Measurements from ENCODE around the gene EFNA5.
A peak's percentile ranks its signal among the peaks of the same experiment; 100 is the strongest.
"Not testable (repeated sequence)": the region's sequence is repeated elsewhere in the genome, so short reads cannot be mapped to it uniquely, and the experiment has no call there.

EFNA5 gene

DNA sequence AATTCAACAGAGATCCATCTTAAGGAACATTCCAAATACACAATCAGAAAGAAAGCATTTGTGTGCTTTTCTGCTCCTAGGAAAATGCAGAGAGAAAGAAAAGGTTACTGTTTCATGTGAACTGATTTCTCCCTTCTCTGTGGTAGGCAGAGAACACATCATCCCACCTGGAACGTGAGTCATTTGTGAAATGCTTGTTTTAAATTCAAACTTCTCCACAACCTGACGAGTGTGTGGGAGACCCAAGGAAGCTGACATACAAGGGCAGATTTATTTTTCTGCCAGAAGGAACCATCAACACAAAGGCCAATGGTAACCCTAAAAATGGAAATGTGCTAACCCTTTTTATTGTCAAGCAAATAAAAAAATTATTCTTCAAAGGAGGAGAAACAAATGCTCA lies 156.4 kb downstream of the EFNA5 start:
- DNase-seq, result no peak

DNA sequence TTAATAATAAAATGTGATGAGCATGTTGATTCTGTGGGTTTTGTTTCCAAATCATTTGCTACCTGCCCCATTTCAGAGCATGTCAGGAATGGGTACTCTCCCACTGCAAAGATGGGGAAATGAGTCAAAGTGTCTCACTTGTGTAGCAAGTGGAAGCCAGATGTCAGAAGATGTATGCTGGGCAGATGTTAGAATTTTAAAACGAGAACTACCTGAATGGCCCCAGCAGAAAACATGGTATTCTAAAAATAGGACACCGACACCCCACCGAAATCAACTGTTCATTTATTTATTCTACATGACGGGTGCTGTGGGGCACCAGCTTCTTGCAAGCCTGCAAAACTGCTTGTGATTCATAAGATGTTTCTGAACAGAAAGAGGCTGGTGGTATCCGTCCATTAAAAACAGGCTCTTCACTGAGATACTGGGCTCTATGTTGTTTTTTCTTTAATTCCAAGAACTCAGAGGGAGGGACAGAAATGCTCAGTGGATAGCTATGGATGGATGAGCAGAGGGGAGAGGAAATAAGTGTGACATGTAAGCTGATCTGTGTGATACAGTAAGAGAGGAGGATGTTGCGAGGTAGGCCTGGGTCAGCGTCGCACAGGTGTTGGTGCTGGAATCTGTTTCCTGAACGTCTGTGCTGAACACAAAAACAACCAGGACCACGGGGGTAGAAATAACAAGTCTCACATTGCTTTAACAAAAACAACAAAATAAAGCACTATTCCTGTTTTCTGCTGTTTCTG lies 157.2 kb downstream of the EFNA5 start:
- DNase-seq, result no peak

DNA sequence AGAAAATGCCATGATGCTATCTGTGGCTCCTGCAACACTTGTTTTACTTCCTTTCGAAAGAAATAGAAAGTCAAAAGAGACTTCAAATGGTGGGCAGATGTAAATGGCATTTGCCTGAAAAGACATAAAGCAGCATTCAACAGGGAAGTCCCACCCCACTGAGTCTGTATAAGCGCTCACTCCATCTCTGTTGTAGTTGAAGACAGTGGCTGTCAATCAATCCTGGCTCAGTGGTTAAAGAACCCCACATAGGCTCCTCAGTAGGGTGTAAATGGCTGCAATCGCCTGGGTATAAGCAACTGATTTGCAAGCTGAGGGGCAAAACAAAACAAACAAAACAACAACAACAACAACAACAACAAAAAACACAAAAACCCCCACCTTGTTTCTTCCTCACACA lies 158.7 kb downstream of the EFNA5 start:
- no peak for DNase-seq

DNA sequence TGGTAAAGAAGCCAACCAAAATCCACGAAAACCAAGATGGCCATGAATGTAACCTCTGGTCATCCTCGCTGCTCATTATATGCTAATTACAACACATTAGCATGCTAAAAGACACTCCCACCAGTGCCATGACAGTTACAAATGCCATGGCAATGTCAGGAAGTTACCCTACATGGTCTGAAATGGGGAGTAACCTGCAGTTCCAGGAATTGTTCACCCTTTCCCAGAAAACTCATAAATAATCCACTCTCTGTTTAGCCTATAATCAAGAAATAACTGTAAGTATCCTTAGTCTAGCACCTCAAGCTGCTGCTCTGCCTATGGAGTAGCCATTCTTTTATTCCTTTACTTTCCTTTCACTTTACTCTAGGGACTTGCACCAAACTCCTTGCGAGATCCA lies 160.6 kb downstream of the EFNA5 start:
- DNase-seq, result no peak

DNA sequence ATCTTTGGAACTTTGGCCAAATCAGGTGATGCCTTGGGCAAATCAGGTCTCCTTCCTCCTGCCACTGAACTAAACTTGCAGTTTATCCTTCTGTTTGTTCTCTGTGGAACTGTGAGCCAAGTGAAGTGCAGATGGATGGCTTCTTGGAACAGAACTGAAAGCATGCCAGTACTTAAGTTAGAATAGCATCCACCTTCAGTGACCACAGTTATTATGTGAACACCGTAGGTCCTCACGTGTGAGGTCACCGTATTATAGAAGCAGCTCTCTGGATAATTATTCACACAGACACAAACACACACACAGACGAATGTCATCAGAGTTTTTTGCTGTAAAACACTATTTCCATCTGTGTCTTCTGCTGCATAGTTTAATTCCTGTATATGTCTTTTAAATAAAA lies 162.6 kb downstream of the EFNA5 start:
- DNase-seq, result no peak

DNA sequence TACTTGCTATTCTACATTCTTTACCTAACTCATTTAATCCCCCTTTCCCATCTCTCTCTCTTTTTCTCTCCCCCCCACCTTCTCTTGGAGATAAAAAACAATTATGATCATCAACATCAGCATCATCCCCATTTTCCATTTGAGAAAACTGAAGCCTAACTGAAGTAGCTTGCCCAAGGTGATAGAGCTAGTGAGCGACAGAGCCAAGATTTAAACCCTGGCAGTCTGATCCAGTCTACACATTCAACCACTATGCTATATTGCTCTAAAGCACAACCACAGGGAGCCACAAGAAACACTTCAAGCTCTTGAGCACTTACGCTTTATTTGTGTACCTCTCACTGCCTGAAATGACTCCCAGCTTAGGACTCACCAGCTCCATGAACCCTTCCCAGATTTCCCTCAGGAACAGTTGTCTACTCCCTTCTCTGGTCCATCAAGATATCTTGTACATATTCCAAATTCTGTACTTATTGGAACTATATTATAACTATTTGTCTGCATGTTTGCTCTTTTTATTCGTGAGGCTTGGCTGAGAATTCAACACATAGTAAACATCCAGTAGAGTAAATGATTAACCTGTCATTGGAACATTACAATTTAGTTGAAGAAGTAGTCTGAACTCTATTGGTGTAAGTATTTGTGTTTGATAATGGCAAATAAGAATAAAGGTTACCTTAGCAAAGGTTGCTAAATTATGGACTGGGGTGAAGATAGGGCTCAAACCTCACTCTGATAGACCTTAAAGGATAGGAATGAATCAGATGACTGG lies 164.8 kb downstream of the EFNA5 start:
- DNase-seq, result no peak

DNA sequence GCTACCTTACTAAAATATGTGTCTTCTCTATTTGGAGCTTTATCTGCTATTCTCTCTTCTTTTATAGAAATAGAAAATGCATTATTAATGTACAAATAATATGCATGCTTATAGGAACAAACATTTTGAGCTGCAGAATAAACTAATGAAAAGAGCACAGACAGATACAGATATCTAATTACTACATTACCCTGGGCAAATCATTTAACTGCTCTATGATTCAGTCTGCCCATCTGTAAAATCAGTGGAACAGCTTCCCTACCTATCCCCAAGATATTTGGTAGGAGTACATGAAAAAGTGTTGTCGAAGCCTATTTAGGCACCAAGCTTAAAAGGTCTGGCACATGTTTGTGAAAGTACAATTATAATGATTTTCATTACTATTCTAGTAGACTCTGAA lies 166.3 kb downstream of the EFNA5 start:
- DNase-seq, result no peak

DNA sequence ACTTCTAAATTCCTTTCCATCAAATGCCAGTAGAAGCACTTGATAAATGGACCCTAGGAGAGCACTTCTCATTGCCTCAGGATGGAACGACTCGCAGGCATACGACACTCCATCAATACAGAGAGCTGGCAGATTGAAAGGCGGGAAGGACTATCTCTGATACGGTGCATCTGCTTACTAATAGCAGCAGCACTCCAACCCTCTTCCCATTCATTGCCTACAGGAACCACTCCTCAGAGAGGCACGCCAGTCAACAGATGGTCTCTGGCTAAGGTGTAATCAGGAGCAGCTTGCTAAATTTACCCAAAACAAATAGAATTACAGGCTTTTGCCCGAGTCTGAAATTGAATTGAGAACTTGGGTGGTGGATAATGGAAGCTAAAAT lies 168.1 kb downstream of the EFNA5 start:
- DNase-seq, result no peak

DNA sequence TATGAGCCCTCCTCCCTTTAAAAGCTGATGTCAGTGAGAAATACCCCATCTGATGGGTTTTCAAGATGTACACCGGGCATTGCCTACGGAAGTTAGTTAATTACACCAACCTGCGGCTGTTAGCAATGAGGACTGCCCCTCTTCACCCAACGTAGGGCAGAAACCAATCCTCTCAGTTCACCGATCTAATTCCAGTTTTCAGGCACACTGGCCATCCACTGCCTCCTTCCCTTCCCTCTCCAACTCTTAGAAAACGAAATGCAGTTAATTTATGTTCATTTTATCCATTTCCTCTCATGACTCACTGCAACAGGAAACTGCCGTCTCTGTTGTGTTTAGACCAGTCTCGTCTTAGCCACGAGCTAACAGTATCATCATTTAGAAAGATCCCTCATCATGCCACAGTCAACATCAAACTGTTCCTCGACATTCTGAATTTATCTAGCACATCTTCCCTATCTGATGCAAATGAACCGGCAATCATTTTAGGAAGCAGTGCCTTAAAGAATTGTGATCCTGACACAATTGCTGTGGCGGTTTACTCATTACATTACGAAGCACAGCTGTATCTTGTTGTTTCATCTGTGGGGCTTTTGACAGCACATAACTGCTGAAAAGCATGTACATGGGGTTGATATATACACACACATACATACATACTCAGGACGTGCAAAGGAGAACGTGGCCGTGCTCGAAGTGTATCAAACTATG lies 168.6 kb downstream of the EFNA5 start:
- DNase-seq, result no peak

DNA sequence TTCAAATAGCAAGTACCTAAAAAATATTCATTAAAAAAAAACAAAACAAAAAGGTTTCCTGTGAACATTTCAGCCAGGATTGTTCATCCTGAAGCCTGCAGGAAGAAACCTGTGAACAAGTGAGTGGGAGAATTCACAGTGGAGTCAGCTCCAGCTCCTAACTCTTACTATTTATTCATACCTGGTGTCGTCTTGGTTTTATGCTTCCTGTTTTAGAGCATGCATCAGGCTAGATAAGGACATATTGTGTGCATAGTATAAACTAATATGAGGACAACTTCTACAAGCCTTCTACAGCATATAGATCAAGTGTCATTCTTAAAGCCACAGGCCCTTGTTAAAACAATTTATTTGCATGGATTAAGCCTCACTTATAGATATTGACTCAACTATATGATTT lies 169.9 kb downstream of the EFNA5 start:
- DNase-seq, result no peak

DNA sequence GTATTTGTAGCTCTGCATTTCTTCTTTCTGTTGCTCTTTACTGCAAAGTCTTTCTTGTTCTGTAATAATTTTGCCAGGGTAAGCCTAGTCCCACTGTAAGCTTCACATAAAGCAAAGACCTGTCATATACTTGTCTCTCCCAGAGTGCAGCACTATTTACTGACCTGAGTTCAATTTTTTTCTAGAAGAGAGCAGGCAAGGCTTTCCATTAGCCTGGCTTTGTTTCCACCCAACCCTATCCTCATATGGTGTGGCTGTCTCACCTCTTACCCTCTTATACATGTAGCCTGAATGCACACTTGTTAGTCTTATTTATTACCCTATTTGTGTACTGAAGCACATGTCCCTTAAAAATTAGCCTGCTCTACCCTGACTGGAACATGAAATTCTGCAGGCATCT lies 170.4 kb downstream of the EFNA5 start:
- DNase-seq, result no peak

DNA sequence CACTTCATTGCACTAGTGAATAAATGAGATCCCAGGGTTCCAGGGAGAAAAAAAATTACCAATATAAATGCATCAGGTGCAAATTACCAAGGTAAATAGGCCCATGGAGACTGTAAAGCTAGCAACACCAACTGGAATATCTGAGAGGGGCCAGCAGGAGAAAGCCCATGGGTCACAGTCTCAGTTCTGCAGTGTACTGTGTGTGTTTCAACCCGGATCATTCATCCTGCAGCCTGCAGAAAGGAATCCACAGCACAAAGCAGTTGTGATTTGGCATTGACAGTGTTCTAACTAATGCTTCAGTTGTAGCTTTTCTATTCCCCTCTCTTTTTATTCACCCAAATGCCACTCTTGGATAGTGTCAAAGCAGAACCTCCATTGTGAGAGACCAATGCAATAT lies 171.0 kb downstream of the EFNA5 start:
- DNase-seq, result no peak

DNA sequence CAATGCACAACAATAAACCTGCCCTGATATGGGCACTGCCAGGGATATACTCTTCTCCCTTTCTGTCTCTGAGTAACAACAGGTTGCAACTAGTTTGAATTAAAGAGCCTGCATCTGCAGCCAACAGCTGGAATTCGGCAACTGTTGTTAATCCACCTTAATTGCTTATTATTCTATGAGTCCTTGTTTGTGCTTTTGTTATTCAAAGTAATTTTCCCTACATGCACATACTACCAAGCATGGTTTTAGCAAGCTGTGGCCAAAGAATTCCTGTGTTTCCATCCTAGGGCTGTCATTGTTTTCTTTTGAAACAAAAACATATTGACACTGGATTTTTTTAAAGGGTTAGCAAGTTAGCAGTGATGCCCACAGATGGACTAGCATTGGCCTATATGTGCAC lies 171.5 kb downstream of the EFNA5 start:
- DNase-seq, result no peak

DNA sequence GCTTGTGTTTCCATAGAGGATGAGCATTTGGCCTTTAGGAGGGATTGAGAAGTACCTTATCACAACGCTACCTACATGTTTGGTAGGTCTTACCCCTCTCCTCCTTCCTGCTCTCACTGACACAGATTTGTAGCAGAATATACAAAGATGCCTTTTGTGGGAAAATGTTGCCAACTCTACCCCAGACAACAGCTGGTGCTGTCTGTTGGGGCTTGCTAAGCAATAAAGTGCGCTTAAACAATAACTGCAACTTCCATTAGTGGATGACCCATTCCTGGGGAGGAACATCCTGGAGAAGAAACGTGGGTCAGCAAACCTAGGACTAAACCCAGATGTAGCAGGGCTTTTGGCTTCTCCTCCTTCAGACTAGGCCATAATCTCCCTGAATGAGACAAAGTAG lies 174.3 kb downstream of the EFNA5 start:
- no peak for DNase-seq

DNA sequence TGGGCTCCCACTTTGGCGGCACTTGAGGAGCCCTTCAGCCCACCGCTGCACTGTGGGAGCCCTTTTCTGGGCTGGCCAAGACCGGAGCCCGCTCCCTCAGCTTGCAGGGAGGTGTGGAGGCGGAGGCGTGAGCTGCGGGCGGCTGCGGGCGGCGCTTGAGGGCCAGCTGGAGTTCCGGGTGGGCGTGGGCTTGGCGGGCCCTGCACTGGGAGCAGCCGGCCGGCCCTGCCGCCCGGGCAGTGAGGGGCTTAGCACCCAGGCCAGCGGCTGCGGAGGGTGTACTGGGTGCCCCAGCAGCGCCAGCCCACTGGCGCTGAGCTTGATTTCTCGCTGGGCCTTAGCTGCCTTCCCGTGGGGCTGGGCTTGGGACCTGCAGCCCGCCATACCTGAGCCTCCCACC lies 176.6 kb downstream of the EFNA5 start:
- not testable (repeated sequence) for DNase-seq

DNA sequence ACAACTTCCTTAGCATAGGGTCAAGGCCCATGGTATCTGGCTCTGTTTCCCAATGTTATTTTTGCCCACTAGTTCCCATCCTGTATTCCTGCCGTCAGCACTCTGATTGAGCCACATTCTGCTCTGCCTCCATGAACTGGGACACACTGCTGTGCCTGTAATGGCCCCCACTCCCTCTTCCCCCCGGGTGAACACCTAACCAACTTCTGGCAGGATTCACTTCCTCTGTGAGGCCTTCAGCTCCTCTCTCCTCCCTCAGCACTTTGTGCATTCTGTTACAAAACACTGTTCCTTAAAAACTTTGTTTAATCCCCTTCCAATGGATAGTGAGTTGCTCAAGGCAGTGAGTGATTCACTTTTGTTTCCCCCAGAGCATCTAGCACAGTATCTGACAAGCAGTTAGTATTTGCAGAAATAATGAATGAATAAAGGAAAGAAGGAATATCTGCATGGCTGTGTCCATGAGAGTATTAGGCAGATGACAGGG lies 183.6 kb downstream of the EFNA5 start:
- DNase-seq, result peak; percentile 70

DNA sequence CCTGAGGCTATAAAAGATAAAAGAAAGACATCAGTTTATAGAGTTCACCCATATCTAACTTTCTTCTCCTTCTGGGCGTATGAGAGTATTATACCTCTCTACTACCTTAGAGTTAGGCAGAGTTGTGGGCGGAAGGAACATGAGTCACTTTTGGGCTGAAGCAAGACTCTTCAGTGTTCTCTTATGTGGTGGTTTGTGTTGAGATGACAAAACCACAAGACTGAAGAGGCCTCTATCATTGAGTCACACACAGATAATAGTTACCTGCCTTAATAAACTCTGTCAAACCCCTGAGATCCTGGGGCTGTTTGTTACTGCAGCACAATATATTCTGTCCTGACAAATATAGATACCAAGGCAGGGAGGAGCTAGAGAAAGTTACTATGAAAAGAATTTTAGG lies 184.2 kb downstream of the EFNA5 start:
- DNase-seq, result peak; percentile 98

DNA sequence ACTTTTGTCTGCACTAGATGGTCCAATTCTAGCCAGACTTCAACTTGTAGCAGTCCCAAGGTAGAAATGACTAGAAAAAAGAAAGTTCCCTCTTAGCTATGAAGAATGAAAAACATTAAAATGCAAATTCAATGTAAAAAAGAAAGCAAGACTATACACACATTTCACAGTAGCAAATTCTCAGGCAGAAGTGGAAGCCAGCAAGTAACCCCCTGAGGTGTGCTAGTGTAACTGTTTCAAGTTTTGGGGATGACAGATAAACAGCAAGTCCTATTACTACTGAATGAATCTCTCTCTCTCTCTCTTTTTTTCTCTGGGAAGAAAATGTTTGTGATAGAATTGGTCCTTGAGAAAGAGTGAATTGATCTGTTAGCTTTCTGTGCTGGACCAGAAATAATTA lies 185.6 kb downstream of the EFNA5 start:
- no peak for DNase-seq

DNA sequence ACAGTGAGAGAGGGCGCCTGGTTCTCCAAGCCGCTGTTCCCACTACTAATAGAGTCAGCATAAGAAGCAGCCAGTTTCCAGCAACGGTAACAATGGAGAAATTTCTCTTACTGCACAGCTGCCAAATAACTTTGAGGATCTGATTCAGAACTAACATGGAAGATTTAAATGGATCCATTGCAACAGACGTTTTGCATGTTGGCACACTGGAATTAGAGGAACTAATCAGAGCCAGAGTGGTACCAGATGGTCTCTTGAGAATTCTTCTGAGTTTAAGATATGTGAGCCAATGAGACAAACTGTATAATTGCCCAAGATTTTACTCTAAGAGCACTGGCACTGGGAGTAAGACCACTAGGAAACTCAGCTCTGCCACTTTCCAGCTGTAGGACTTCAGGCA lies 186.5 kb downstream of the EFNA5 start:
- no peak for DNase-seq

DNA sequence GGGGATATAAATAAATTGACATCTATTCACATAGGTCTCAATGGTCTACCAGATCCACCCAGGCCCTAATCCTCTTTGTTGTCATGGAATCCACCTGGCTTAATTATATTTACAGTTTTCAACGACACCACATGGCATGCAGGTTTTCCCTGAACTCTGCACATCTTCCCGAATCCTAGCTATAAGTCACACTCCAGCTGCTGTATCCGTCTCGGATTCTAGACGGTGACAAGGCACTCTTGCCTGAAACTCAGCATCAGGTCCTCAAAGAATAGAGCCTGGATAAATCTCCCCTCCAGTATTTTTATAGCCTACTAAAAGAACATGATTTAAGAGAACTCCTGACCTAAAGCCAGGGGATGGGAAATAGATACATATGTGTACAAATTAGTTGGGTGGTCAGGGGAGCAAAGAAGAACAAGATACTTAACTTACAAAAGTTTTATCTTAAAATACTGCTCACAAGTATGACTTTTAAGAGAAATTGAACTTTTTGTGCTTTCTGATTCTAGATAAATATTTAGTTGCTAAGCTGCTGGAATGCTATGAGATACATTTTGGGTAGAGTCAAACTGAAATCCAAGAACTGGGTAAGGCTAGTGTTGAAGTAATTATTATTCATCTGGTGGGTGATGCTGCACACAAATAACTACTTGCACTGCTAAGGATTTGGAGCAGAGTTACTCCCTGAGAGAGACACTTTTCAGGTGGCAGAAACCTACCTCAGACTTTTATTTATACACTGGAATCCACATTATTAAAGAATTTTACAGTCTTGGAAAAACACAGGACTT lies 187.3 kb downstream of the EFNA5 start:
- DNase-seq, result no peak

DNA sequence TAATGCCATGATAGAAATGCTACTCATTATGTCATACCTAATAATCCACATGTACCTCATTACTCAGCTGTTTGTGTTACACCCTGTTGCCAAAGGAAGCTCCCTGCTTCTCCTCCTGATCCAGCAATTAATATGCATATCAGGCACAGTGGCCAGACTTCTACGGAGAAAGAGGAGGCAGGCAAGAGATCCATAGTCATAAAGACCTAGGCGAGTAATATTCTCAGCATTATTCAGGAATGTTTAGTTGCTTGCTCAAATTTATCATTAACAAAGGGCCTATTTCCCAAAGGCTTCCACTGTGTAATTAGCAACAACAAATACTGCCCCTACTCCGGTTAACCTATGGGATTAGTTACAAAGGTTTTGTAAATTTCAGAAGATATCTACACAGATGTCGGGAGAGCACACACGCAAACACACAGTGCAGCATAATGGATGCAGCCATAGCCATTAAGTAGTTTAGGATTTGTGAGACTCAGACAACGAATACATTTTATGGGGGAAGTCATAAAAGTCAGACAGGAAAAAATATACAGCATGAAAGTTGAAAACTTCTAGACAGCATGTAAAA lies 192.6 kb downstream of the EFNA5 start:
- DNase-seq, result no peak

DNA sequence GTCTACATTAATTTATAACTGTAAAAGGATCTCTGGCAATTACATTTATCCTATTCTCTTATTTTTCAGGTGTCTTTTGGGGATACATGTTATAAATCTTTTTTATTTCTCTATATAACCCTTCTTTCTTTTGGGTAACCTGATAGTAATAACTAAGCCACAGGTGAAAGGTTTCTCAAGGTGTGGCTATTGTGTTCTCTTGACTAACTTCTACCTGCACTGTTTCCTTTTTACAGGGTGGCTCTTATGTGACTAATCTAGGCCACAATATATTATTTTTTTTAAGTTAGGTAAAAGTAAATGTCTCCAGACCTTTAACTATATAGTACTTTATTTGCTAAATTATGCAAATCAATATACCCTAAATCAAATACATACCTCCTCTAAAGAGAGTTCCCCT lies 193.2 kb downstream of the EFNA5 start:
- no peak for DNase-seq

DNA sequence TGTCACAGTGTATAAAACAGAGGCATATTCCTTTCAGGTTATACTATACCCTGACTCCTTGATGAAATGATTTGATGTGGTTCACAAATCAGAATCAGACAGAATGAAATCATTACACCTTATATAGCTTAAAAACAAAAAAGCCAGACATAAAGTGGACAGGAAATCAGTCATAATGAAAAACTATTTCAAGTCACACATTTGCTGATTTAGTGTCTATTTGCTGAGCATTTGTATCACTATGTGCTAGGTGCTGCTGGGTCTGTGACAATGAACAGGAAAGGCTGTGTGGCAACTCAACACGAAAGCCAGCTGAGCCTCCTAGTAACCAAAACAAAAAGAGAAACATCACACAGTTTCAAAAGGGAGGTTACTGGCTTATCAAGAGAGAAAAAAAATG lies 194.0 kb downstream of the EFNA5 start:
- no peak for DNase-seq

Data from SIG-M5 (cell line).